ENCODE measurements around the gene SBNO2.

SBNO2 gene

GRCh38 chr19:1087813-1088415 is 86.2 kb downstream of the SBNO2 start:
- no peak for DNase-seq (ENCODE audit: low read depth)

- DNase-seq (ENCODE audit: low read depth), result no peak
Observed at GRCh38 chr19:1086613-1087012, 87.5 kb downstream of the SBNO2 start.

- DNase-seq (ENCODE audit: low read depth), result no peak
Observed at GRCh38 chr19:1085676-1086442, 88.2 kb downstream of the SBNO2 start.

- DNase-seq (ENCODE audit: low read depth), result no peak
Observed at GRCh38 chr19:1085053-1085658, 88.9 kb downstream of the SBNO2 start.

GRCh38 chr19:1084024-1084868 is 89.8 kb downstream of the SBNO2 start:
- no peak for DNase-seq (ENCODE audit: low read depth)

GRCh38 chr19:1082928-1083816 is 90.9 kb downstream of the SBNO2 start:
- DNase-seq (ENCODE audit: low read depth), result no peak

GRCh38 chr19:1082165-1082927 is 91.7 kb downstream of the SBNO2 start:
- peak; percentile 58 for DNase-seq (ENCODE audit: low read depth)

- no peak for DNase-seq (ENCODE audit: low read depth)
Observed at GRCh38 chr19:1081301-1082164, 92.5 kb downstream of the SBNO2 start.

- DNase-seq (ENCODE audit: low read depth), result no peak
Observed at GRCh38 chr19:1080360-1081161, 93.5 kb downstream of the SBNO2 start.

GRCh38 chr19:1079566-1080111 is 94.4 kb downstream of the SBNO2 start:
- DNase-seq (ENCODE audit: low read depth), result no peak

- peak; percentile 91 for DNase-seq (ENCODE audit: low read depth)
Observed at GRCh38 chr19:1076951-1077350, 97.1 kb downstream of the SBNO2 start.

- no peak for DNase-seq (ENCODE audit: low read depth)
Observed at GRCh38 chr19:1076046-1076386, 98.1 kb downstream of the SBNO2 start.

GRCh38 chr19:1074544-1075283 is 99.4 kb downstream of the SBNO2 start:
- peak; percentile 88 for DNase-seq (ENCODE audit: low read depth)

- DNase-seq (ENCODE audit: low read depth), result no peak
Observed at GRCh38 chr19:1073956-1074517, 100.0 kb downstream of the SBNO2 start.

- DNase-seq (ENCODE audit: low read depth), result no peak
Observed at GRCh38 chr19:1073063-1073955, 100.8 kb downstream of the SBNO2 start.

- no peak for DNase-seq (ENCODE audit: low read depth)
Observed at GRCh38 chr19:1072371-1073015, 101.6 kb downstream of the SBNO2 start.

Data from stimulated activated CD4-positive, alpha-beta T cell treated with anti-CD3 and anti-CD28 coated beads, Interleukin-2, amount 100 ng/mL, for 4 hours (primary cell).